GM12875 (cell line): ENCODE results near the gene SETD4.
"Not testable (repeated sequence)": the region's sequence is repeated elsewhere in the genome, so short reads cannot be mapped to it uniquely, and the experiment has no call there.

Experiments
- H3K4me3 ChIP-seq: one replicate; pipeline ENCODE4 v1.5.1; 2011; ENCODE audit warnings: low read depth, low read length, control low read depth
- CTCF ChIP-seq: IDR thresholded peaks from 2 replicates; pipeline ENCODE4 v1.5.1; 2011; ENCODE audit warnings: low read depth, mild to moderate bottlenecking, control low read depth, inconsistent platforms, low read length, moderate library complexity, borderline replicate concordance; ENCODE audit not compliant: insufficient read depth

SETD4 gene, protein sequence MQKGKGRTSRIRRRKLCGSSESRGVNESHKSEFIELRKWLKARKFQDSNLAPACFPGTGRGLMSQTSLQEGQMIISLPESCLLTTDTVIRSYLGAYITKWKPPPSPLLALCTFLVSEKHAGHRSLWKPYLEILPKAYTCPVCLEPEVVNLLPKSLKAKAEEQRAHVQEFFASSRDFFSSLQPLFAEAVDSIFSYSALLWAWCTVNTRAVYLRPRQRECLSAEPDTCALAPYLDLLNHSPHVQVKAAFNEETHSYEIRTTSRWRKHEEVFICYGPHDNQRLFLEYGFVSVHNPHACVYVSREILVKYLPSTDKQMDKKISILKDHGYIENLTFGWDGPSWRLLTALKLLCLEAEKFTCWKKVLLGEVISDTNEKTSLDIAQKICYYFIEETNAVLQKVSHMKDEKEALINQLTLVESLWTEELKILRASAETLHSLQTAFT

DNA sequence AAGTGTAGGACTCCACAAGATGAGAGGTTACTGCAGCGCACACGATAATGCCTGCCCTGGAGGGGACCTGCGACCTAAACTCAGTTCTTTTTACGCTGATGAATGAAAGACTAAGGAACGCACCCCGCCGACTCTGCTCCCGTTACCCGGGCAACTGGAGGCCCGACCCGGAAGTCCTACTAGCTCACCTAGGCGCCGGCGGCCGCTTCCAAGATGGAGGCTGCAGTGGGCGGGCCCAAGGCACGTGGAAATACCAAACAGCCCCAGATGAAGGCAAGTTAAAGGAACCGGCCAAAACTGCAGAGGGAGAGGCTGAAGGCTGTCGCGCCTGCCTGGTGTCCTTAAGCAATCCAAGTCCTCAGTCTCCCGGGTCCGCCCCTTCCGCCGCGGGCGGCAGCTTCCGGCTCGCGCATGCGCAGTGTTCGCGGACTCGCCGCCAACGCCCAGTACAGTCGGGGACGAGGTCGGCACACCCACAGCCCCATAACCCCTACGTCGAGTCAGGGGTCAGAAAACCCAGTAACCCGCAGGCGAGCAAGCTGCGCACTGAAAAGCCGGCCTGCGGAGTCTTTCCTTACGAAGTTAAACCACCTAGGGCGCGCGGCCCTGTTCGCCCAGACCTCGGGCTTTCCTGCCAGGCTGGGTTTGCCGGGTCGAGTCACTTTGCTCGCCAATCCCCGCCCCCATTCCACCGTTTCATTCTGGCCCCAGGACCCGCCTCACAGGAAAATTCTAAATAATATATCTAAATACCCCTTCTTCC lies at the start of gene SETD4:
Gene SETD4 (minus strand): TSS at position 368 of the 763 bp plus-strand sequence. CDS start 1,638 bp downstream, outside the sequence.
- TF ChIP-seq CTCF: no peak
- peak within 1 kb of the TSS; percentile 81 for H3K4me3 ChIP-seq

GRCh38 chr21:36109868-36110267 lies 49.5 kb upstream of the SETD4 start:
- TF ChIP-seq CTCF: no peak
- no peak overlapping the region for H3K4me3 ChIP-seq

- no peak overlapping the region for H3K4me3 ChIP-seq
- TF ChIP-seq CTCF: no peak
Measured at GRCh38 chr21:36105327-36105842, 45.1 kb upstream of the SETD4 start.

DNA sequence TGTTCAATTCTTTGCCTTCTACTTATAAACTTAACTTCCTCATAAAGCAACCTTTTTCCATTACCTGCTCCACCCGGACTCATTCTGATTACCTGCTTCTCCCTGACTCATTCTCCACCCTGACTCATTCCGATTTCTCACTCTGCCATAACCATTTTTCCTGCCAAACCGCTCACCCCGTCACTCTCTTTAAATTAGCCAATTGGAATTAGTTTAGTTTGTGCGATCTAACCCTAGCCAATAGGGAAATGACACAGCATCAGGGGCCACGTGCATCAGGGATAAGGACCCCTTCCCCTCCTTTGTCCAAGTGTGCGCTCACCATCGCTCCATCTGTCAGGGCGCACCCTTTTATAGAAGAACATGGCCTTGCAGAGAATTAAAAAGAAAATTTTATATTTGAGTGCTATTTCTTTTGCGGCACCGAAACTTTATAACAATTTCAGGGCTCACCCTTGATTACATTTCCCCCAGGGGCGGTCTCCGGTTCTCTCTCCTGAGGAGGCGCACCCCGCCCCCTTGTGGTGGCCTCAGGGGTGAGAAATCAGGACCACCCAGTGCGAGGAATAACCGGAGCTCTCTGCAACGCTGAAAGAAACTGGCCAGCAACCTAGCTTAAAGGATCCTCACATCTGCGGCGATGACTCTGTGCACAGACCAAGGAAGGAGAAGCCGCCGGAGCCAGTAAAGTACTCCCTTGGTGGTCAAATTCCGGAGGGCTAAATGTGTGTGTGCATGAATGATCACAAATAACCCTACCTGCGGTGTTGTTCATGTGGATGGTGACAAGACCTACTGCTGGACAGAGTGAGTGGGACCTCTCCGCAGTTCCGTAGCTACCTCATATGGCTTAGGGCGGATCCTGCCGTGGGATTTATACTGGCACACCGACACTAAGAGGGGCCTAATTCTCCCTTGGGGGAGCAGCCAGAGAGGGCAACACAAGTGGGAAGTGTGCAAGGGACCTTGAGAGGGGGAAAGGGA lies 44.3 kb upstream of the SETD4 start:
- H3K4me3 ChIP-seq: no peak overlapping the region
- peak; percentile 41 for TF ChIP-seq CTCF

DNA sequence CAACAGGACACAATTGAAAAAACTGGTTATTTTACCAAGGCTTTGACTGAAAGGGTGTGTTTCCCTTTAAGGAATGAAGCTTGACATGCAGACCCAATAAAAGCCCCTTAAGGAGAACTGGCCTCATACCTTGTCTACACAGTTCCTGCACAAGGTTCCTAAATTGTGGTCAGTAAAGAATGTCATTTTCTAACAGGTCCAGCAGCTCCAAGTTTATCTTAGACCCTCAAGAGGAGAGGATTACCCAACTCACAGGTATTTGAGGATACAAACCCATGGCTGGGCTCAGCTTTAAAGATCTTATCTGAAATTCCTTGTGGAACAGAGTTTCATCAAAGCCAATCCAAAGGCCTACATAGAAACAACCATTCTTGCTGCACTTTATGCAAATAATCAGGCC lies 43.1 kb upstream of the SETD4 start:
- no peak for TF ChIP-seq CTCF
- H3K4me3 ChIP-seq: no peak overlapping the region

DNA sequence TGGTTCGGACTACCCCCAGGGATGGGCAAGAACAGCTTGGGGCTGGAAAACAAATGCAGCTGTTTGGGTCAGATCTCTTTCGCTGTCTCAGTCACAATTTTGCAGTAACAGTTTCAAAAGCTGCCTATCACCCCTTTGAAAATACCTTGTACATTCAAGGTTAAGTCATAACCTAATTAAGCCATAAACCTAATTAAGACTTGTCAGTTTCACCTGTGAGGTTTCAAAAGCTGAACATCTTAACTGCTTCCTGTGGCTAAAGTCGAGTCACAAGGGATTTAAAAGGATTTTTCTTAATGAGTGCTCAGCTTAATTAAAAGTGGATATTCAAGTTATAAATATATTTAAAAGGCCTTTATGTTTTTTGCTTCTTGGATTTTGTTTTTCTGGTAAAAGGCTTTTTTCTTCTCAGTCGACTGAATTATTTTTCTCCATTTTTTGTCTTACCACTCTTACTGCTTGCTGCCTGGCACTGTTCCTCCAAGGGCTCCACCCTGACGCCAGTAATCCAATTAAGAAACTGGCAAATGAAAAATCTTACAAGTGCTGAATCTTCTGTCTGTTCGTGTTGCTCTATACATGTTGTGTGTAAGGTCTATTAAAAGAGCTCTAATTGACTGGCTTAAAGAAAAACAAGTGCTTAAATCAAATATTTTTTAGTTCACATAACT lies 40.8 kb upstream of the SETD4 start:
- no peak for TF ChIP-seq CTCF
- H3K4me3 ChIP-seq: no peak overlapping the region

DNA sequence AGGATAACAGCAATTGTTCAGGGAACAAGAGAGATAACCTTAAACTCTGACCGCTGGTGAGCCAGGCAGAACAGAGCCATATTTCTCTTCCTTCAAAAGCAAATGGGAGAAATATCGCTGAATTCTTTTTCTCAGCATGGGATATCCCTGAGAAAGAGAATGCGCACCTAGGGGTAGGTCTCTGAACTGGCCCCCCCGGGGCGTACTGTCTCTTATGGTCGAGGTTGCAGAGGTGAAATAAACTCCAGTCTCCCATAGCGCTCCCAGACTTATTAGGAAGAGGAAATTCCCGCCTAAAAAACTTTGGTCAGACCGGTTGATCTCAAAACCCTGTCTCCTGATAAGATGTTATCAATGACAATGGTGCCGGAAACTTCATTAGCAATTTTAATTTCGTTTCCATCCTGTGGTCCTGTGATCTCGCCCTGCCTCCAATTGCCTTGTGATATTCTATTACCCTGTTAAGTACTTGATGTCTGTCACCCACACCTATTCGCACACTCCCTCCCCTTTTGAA lies 39.4 kb upstream of the SETD4 start:
- H3K4me3 ChIP-seq: not testable (repeated sequence)
